MM.1S (cell line): ENCODE results near the gene EXOC7.

Source experiments
- CTCF ChIP-seq: fragments of 300-600 bp; sonication (generic); IDR thresholded peaks from 2 replicates; pipeline ENCODE4 v1.5.1; 2016; ENCODE audit warnings: antibody characterized with exemption, low read length, mixed read lengths
- EZH2 ChIP-seq: fragments of 300-600 bp; sonication (generic); optimal IDR thresholded peaks from 2 replicates; pipeline ENCODE3; 2017; ENCODE audit warnings: low read depth, mild to moderate bottlenecking, antibody characterized with exemption, low read length, mixed read lengths
- EZH2phosphoT487 ChIP-seq: fragments of 300-600 bp; sonication (generic); IDR thresholded peaks from 2 replicates; pipeline ENCODE4 v1.6.1; 2018; ENCODE audit warnings: antibody characterized with exemption, low read length

GRCh38 chr17:76048711-76049110, 54.9 kb downstream of the EXOC7 start:
- TF ChIP-seq CTCF: no peak
- no peak for TF ChIP-seq EZH2
- TF ChIP-seq EZH2phosphoT487: no peak
